PFSK-1 (cell line): ENCODE measurements around the gene VRK3.

Source experiments
- POLR2AphosphoS5 ChIP-seq: IDR thresholded peaks from 2 replicates; pipeline ENCODE4 v1.6.1; 2012; ENCODE audit warnings: low read depth, mild to moderate bottlenecking, control low read depth, low read length, moderate library complexity
- SIN3A ChIP-seq: IDR thresholded peaks from 2 replicates; pipeline ENCODE4 v1.6.1; 2012; ENCODE audit warnings: mild to moderate bottlenecking, low read length, moderate library complexity, borderline replicate concordance; ENCODE audit not compliant: insufficient read depth
- TAF1 ChIP-seq: IDR thresholded peaks from 2 replicates; pipeline ENCODE4 v1.6.1; 2012; ENCODE audit warnings: low read length, control low read depth, borderline replicate concordance; ENCODE audit not compliant: insufficient read depth

DNA sequence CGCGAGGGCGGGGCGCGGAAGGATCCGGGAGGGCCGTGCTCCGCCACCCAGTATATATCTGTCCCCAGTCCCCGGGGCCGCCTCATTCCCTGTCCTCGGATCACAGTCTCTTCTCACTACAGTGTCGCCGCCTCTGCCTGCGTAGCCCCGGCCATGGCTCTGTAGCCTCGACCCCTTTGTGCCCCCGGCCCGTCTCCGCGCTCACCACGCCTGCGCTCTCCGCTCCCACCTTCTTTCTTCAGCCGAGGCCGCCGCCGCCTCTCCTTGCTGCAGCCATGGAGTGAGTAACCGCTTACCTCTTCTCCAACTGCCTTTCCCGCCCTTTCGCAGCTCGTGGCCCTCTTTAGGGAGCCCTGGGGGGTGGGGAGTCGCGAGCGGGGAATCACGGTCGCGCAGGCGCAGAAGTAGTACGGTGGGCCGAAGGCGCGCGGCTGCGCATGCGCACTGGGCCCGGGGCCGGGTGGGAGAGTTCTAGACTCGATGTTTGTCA, 96.0 kb downstream of the VRK3 start, which contains the start of the genes ATF5 and NUP62:
- TF ChIP-seq SIN3A = no peak; the same call in 1 of the 2 replicates
- peak; percentile 87; the same call in 1 of the 2 replicates for TF ChIP-seq POLR2AphosphoS5
- peak; percentile 60; the same call in 1 of the 2 replicates for TF ChIP-seq TAF1
